DOHH2 (cell line): ENCODE measurements around the gene HEATR5A.

Source experiments
- CTCF ChIP-seq: fragments of 200-600 bp; sonication (generic); IDR thresholded peaks from one replicate; pipeline ENCODE4 v1.5.1; 2014; ENCODE audit warnings: antibody characterized with exemption, mild to moderate bottlenecking, low read depth, low read length; ENCODE audit not compliant: poor library complexity, severe bottlenecking
- EZH2phosphoT487 ChIP-seq: fragments of 200-600 bp; sonication (generic); IDR thresholded peaks from 2 replicates; pipeline ENCODE4 v1.6.1; 2017; ENCODE audit warnings: borderline replicate concordance, mild to moderate bottlenecking, antibody characterized with exemption, low read length, moderate library complexity, mixed read lengths

- TF ChIP-seq CTCF (no peak), EZH2phosphoT487 (no peak)
Measured at GRCh38 chr14:31440280-31440679, 19.9 kb upstream of the HEATR5A start.
